HG02678 (cell line): ENCODE data around the gene PTPRO.

ENCODE experiments used
- ATAC-seq: cut with Tn5 transposase; IDR thresholded peaks from one replicate; pipeline ENCODE4 v1.9.1; 2021; ENCODE audit warnings: mild to moderate bottlenecking, moderate library complexity; ENCODE audit not compliant: unreplicated experiment

PTPRO gene

GRCh38 chr12:15443611-15444010, 121.3 kb downstream of the PTPRO start:
- ATAC-seq: no peak

DNA sequence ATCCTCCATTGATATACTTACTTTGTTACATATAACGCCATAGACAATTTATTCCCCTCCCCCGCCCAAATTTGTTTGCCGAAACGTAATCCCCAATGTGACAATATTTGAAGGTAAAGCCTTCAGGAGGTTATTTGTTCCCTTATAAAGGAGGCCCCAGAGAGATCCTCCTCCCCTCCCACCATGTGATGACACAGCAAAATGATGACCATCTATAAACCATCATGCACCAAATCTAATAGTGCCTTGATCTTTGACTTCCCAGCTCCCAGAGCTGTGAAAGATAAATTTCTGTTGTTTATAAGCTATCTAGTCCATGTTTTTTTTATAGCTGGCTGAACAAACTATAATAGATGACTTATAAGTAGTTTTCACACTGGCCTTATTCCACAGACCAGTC, 122.2 kb downstream of the PTPRO start:
- no peak for ATAC-seq

GRCh38 chr12:15446807-15447206, 124.5 kb downstream of the PTPRO start:
- no peak for ATAC-seq

- ATAC-seq: peak; percentile 68
These were observed 131.3 kb downstream of the PTPRO start for GRCh38 chr12:15453613-15454012.

DNA sequence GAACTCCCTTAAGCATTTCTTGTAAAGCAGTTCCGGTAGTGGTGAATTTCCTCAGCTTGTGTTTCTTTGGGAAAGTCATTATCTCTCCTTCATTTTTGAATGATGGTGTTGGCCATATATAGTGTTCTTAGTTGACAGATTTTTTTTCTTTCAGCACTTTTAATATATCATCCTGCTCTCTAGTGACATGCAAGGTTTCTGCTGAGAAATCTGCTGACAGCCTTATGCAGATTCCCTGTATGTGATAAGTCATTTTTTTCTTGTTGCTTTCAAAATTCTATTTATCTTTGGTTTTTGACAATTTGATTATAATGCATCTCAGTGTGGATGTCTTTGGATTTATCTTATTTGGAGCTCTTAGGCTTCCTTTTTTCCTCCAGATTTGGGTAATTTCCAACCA, 135.7 kb downstream of the PTPRO start:
- ATAC-seq: no peak

DNA sequence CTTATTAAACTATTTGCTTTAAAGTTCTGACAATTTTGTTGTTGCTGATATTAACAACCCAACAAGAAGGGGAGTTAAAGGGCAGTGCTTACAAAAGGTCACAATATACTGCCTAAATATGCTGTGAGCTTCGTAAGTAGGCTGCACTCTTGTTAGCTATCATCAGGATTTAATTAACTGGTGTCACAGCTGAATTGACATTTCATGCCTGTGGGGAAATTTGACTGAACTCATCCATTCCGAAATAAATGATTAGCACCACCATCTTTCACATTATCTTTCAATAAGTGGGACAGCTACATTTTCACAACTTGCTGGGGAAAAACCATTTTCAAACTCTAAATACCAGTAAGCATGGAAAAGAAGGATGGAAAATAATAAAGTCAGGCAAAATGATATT, 146.6 kb downstream of the PTPRO start:
- ATAC-seq: no peak

GRCh38 chr12:15469356-15469755, 147.0 kb downstream of the PTPRO start:
- no peak for ATAC-seq

GRCh38 chr12:15472036-15472435, 149.7 kb downstream of the PTPRO start:
- no peak for ATAC-seq

- no peak for ATAC-seq
These were observed 152.5 kb downstream of the PTPRO start for GRCh38 chr12:15474766-15475165.

GRCh38 chr12:15477761-15478160, 155.5 kb downstream of the PTPRO start:
- no peak for ATAC-seq

- ATAC-seq: no peak
These were observed 159.5 kb downstream of the PTPRO start for GRCh38 chr12:15481846-15482245.

DNA sequence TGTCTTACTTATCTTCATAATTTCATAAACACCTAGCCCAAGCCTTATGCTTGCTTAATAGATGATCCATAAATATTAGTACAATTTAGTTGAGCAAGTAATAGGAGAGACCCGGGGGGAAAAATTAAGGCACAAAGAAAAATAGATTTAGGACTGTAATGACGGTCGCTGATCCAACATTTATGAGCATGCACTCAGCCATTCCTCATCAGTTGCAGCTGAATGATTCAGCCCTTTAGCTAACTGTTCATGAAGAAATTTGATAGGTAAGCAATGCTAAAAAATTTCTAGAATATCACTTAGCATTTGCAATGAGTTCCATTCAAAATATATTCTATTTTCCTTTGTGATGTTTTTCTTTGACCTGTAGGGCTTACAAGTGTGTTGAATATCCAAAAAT, 163.2 kb downstream of the PTPRO start:
- no peak for ATAC-seq

GRCh38 chr12:15486859-15487258, 164.6 kb downstream of the PTPRO start:
- ATAC-seq: no peak

DNA sequence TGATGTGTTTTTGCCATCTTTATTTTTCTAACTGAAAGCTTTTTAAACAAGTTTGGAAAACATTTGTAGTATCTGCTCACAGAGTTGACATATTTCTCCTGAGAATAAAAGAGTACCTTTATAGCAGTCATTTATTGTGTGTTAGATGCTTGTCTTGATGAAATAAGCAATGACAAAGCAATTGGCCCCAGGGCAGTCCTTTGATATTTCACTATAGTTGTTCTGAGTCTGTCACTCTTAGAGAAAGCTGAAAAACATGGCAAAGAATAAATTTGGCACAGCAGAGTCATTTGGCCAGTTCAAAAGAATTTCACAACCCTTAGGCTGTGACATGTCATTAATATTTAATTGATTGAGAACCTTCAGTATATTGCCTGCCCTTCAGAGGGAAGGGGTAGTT, 166.2 kb downstream of the PTPRO start:
- ATAC-seq: no peak

DNA sequence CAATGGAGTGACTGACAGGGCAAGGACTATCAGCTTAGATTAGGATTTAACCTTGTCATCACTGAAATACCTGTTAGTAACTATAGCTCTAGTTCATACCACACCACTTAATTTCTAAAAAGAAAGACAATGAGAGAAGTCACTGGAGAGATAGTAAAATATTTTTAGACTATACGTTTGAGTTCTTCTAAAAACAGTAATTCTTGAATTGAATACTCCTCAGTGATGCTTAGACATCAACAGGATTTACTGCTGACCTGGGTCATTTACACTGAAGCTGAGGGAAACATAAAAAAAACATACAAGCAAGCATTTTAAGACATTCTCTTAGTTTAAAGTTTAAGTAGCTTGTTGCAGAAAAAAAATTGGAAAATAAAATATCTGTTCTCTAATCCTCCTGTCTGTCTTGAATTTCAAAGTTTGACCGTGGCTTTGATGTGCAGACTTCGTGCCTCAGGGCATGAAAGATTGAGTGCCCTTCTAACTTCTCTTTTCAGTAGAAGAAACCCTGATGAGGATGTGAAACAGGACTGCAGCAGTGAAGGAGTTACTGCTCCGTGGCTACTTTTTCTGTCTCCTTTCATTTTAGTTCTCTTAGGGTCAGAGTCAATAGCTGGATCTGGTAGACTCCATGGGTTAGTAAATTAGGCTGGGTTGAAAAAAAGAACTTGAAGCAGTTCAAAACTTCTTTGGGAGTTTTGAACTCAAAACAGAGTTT, 172.2 kb downstream of the PTPRO start:
- peak; percentile 79 for ATAC-seq

GRCh38 chr12:15495746-15496145, 173.4 kb downstream of the PTPRO start:
- ATAC-seq: no peak

- no peak for ATAC-seq
These were observed 174.4 kb downstream of the PTPRO start for GRCh38 chr12:15496738-15497137.

- no peak for ATAC-seq
These were observed 175.5 kb downstream of the PTPRO start for GRCh38 chr12:15497671-15498292.

- ATAC-seq: no peak
These were observed 179.9 kb downstream of the PTPRO start for GRCh38 chr12:15502211-15502610.

DNA sequence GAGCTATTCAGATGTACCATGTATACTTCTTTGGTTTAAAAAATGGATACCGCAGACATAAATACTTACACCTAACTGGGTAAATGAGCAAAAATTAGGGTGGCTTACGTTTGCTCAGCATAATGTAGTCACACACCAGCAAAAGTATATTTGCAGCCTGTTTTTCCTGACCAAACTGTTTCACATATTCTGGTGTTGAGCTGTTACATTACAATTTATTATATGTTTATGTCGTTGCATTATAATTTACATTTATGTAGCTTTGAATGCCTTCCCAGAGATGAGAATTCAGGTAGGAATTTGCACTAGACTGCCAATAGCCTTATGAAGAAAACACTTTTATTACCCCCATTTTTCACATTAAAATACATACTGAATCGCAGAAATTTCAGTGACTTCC, 183.3 kb downstream of the PTPRO start:
- no peak for ATAC-seq

- ATAC-seq: no peak
These were observed 192.7 kb downstream of the PTPRO start for GRCh38 chr12:15515010-15515409.

GRCh38 chr12:15520083-15520482, 197.8 kb downstream of the PTPRO start:
- no peak for ATAC-seq

DNA sequence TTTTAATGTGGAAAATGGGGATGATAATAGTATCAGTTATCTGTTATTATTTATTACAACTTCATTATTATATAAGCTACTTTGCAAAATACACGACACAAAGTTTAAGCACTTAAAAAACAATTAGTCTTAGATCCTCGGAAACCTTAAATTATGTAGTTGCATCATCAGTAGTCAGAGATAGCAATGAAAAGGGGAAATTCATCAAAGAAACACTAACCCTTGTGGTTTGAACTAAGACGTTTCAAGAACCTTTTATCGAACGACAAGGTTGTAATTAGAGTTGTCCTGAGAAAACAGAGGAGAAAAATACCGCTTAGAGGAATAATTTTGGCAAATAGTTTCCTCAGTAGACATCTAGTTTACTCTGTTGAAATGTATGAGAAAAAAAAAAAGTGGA, 198.5 kb downstream of the PTPRO start:
- no peak for ATAC-seq
